COLO668 (cell line): ENCODE data around the gene NTM.

Experiments used
- DNase-seq: peaks from one replicate; lab custom pipeline; 2025; ENCODE audit not compliant: unreplicated experiment; lab: John Stamatoyannopoulos, UW

Gene NTM

DNA sequence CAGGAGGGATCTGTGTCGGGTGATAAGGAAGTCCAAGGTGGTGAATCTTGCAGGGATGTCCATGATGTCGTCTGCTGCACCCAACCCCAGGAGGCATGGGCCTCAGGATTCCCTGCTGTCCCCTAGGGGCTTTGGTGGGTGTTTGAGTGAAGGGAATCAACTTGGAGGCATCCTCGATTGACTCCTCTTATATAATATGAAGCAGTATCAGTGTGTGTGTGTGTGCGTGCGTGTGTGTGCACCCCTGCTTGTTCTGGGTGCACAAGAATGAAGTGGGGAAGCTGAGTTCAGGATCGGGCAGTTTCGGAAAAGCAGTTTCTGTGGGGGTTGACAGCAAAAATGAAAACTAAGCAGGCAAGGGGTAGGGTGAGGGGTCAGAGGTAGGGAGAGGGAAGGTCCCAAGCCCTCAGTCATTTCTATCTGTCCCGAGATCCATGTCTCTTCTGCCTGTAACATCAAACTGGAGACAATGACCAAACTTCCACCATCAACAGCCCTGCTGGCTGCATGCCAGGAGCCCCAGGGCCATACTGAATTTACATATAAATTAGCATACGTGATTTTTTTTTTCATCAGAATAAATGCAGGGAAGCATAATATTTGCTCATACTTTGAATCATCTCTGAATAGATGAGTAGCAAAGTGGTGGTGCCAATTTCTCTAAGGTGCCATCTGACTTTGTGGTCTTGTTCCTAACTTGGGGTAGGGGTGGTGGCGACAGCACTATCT, 2.0 kb downstream of the NTM start:
- peak; percentile 5 for DNase-seq

DNA sequence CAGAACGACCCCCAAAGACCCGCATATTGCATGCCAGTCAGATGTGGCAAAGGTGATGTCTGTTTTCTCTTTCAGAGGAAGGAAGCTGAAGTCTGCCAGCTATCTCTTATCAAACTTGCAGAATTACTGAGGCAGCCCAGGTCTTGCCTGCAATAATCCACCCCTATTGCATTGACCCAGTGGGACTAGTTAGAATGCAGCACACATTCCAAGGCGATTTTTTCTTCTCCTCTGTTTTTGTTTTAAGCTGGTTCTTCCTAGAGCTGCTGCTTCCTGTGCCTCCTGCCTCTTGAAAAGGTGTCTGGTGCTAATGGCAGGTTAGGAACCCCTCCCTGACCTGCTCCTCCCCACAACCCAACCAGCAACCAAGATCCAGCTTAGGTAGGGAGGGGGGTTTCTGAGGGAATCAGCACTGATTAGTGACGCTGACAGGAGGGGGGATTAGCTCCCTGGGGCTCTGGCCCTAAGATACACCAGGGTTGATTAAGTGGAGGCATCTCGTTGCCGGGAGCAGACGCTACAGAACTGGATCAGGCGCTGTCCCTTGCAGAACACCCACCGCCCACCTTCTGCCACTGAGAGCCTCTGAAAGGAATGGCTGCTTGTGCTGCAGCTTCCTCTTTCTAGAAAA, 2.8 kb downstream of the NTM start:
- no peak for DNase-seq

DNA sequence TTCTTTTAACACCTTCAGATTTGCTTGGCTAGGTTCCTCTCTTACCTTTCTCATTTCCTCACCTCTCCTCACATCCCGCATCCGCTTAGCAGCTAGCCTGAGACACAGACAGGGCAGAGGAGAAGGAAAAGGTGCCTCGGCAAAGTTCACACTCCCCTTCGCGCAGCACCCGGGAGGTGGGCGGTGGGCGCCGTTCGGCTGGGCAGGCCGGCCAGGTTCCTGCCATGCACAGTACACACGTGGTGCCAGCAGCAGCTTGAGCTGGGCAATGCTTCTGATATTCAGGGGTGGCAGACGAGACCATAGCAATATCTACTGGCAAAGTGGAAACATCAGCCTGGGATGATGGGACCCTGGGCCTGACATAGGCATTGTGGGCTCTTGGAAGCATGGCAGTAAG, 3.3 kb downstream of the NTM start:
- DNase-seq, result no peak

DNA sequence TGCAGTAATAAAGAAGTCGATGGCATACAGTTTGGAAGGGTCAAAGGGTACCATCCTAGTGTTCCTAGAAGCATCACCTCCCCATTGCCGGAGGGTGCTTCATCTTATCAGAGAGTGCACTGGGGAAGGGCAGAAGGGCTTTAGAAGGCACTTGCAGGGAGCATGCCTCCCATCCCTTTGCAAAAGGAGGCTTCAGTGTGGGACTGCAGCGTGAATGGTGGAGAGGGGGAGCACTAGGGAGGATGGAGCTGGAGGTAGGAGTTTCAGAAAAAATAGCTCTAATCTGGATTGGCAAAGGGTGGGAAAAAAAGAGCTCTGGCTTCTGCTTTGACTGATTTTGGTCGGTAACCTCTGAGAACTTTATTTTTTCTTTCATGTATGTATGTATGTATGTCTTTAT, 5.0 kb downstream of the NTM start:
- no peak for DNase-seq

DNA sequence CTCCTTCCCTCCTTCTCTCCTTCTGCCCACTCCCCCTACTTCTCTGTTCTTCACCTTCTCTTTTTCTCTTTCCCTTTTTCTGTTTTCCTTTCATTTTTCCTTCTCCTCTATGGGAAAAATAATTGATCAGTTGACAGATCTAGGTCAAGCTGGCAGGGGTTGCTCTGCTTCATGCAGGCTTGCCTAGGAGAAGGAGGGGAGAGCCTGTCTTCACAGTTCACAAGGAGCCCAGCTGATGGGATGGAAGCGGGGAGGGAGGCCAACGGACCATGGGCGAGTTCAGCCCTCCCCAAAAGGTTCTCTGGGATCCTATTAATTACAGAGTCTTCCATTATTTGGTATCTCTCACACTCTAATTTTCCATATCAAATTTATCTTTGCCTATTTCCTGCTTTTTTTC, 5.5 kb downstream of the NTM start:
- DNase-seq, result no peak

DNA sequence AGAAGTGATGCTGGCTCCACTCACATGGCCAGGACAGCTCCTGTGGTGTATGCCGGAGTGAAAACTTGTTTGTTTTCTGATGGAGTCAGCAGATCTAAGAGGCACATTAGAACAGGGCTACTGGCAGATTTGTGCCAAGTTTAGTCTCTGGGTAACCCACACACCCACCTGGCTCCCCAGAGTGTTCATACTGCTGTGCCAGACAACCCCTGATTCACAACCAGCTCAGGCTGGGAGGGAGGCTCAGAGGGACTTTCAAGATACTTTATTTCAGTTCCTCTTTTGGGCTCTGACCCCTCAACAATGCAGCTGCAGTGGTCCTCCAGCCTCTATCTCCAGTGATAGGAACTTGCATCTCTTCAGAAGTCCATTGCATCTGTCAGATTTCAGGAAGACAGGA, 8.5 kb downstream of the NTM start:
- DNase-seq, result no peak

DNA sequence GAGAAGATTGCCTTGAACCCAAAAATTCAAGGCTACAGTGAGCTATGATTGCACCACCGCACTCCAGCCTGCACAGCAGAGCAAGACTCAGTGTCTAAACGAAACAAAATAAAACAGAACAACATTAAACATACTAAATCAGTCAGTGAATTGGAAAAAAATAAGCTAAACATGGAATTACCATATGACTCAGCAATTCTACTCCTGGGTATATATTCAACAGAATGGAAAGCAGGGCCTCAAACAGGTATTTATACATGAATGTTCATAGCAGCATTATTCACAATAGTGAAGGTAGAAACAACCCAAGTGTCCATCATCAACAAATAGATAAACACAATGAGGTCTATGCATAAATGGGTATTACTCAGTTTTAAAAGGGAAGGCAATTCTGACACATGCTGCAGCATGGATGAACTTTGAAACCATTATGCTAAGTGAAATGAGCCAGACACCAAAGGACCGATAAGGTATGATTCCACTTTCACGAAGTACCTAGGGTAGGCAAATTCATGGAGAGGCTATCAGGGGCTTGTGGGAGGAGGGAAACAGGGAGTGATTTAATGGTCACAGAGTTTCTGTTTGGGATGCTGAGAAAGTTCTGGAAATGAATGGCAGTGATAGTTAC, 15.5 kb downstream of the NTM start:
- no peak for DNase-seq

DNA sequence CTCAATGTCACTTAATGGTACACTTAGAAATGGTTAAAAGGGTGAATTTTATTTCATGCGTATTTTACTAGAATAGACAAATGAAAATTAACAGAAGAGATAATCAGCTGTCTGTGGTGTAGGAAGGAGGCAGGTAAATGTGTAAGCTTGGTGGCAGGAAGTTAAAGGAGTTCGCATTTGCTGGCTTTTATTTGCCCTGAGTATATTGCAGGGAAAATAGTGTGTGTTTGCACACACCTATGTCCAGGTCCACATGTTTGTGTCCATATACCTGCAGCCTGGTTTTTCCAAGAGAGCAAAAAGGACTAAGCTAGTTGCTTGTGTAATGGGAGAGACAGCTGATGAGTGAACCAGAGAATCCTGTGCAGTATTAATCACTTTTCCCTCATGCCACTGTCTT, 16.0 kb downstream of the NTM start:
- DNase-seq, result no peak

DNA sequence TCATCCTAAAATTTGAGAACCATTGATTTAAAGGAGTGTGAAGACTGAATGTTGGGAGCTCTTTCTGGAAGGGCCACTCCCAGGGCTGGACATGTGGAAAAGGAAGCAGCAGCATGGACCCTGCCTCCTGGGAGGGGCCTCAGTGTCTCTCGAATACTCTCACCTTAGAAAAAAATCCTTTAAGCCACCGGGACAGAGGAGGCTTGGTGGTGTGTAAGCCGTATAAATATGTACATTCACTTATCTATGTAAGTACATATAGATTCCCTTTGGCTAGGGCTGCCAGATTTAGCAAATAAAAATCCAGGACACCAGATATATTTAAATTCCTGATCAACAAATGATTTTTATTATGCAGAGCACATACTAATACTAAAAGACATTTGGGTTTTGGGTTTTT, 17.6 kb downstream of the NTM start:
- no peak for DNase-seq

DNA sequence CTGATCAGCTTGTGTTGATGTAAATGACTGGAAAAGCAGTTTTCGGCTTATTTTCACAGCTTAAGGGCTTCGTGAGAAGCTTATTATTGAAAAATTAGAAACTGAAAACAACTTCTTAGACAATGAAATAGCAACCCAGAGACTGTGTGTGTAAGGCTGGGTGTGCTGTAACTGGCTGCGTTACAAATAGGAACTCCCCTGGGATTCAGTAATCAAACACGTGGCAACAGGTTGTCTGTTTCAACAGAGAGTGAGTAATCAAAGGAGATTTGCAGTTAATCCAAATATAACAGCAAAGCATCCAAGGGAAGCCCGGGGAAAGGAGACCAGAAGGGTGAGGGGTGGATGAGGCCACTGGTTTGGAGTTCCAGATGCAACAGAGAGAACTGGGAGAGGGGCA, 19.2 kb downstream of the NTM start:
- DNase-seq, result no peak

DNA sequence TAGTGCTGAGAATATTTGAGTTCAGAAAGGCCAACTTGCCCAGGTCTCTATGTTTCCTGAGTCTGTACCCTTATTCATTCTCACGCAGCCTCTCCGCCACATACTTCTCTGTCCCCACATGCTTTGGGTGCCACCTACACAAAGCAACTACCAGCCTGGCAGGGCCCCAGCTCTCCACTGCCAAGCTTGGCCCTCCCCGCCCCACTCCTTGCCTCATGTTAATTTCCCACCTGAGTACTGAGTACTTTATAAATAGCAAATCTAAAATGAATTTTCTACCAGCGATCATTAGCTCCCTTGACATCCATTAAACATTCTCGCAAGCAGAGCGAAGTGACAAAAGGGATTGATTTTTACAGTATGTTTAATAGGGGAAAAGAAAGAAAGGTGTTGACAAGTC, 20.8 kb downstream of the NTM start:
- DNase-seq, result no peak

DNA sequence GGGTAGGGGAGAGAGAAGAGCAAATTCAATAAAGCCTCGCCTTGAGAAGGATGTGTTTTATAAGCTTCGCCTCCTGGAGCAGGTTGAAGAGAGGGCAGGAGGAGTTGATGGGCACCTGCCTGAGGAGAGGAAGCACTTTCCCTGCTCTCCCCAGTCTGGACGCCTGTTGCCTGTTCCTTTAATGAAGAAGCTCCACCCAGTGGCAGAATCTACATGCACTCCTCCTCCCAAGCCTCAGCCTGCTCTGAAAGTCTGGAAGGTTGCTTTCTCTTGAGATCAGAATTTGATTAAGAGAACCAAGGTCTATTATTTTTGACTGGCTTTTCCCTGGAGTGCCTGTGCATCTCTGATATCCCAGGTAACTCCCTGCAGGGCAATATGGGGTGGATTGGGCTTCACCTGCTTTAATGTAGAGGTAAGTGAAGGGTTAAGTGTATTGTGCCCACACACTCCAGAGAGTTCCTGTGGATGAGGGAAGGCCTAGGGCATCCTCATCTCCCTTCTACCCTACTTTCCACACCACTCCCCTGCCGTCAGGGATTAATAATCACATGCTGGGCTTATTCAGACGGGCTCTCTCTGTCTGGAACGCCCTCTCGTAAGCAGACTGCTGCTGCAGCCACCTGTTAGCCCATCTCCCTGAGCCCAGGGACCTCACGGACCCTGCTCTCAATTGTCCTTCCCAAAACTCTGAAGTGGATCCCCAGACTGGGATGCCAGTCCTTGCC, 22.3 kb downstream of the NTM start:
- no peak for DNase-seq

DNA sequence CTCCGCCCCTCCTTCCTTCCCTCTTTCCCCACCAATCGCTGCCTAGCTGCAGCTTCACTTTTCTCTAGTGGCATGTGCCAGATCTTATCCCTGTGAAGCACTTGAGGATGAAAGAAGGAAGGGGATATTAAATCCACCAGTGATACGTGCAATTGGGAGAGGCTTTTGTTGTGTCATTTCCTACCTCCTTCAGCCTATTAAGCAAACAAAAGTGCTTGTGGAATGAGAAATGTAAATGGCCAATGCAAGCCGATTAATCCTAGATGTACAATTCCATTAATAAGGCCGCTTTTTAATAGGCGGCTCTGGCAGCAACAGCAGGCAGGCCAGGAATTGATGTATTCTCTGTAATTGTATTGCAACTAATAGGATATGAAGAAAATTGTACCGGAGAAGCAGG, 23.3 kb downstream of the NTM start:
- DNase-seq, result no peak

DNA sequence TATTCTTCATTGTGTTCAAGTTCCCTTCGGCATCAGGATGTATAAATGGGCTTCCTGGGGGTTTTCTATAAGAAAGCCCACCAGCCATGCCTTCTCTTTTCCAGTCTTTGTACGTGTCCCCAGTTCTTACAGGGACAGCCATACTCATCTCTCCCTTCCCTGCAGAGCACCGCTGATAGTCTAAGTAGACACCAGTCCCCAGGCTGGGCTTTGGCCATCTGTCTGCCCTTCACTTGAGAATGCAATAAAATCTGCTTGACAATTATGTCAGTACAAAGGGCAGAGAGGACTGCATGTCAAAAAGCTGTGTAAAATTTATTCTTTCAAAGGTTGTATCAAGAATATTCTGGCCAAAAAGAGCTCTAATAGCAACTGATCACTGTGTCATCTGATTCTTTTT, 27.3 kb downstream of the NTM start:
- DNase-seq, result no peak

- no peak for DNase-seq
These were observed 31.6 kb downstream of the NTM start for GRCh38 chr11:131402040-131402439.

GRCh38 chr11:131404010-131404409, 33.6 kb downstream of the NTM start:
- DNase-seq, result no peak

DNA sequence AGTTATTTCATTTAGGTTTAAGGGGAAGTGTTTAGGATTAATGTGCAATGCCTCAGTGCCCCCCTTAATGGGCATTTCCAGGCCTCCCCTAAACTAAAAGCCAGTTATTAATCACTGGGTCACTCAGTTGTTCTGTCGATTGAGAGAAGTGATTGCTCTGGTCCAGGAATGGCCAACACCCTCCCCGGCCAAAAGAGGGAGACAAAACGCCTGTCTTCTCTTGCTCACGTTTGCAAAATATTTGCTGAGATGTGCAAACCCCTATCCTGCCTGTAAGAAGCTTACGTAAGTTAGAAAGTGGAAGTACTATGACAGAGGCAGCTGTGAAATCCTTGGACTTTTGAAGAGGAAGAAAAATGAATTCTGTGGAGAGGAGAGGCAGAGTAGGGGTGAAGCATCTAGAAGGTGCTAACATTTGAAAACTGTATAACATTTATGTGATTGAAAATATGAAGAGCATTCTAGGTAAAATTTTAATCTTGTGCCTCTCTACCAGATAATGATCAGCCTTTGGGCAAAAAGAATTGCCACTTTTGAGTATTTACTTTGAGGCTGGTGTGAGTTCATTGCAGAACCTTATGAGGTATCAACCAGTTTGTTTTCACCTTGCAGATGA, 37.7 kb downstream of the NTM start:
- DNase-seq, result no peak

- no peak for DNase-seq
These were observed 38.9 kb downstream of the NTM start for GRCh38 chr11:131409345-131409744.

GRCh38 chr11:131411636-131412035, 41.2 kb downstream of the NTM start:
- no peak for DNase-seq

GRCh38 chr11:131412061-131412460, 41.6 kb downstream of the NTM start:
- DNase-seq, result no peak

DNA sequence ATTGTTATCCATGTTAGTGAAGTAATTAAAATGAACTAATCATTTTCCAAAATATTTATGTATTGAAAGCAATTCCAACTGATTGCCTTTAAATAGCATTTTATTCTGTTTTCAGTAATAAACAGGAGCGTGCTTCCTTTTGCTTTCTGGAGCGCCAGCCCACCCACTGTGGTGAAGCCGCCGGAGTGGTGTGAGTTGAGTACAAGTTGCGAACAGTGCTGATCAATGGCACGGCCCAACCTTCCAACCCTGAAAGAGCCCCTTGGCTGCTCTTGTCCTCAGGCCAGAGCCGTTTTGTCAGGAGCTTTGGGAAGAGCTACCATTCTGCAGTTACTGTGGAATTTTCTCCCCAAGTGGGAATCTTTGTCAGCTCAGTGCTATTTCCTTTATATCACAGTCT, 42.8 kb downstream of the NTM start:
- DNase-seq, result no peak

- no peak for DNase-seq
These were observed 47.8 kb downstream of the NTM start for GRCh38 chr11:131418189-131418588.
